Natural killer cell (primary cell): Measurements from ENCODE around the gene INPP4B. TPM values are rescaled to one million over a fixed set of nuclear protein-coding genes. Genes with fewer than 3 reads are reported as not detected.

ENCODE experiments used
- ATAC-seq, 3 donors: fragments of 150-1000 bp in 2 of 3; fragments of 200-7000 bp in 1 of 3; cut with Tn5 transposase; 1 replicate in 1 of 3; 2 replicates in 2 of 3; pipeline ENCODE4 v1.10.0; 2021; ENCODE audit warnings: mild to moderate bottlenecking in 2 of 3, moderate library complexity in 2 of 3
- DNase-seq, 2 donors: peaks; one replicate each; pipeline versions ENCODE4 v3.0.0 to v3.0.0-alpha.2; 2013 to 2021; ENCODE audit warnings: mixed read lengths in 1 of 2
- H3K27ac ChIP-seq: one replicate; pipeline ENCODE4 v1.5.1; 2013; ENCODE audit warnings: mild to moderate bottlenecking, low read length
- H3K27me3 ChIP-seq: one replicate; pipeline ENCODE4 v1.6.1; 2013; ENCODE audit warnings: low read length; ENCODE audit not compliant: control insufficient read depth, insufficient read depth
- H3K36me3 ChIP-seq: one replicate; pipeline ENCODE4 v1.6.1; 2013; ENCODE audit warnings: low read length; ENCODE audit not compliant: control insufficient read depth, insufficient read depth
- H3K4me1 ChIP-seq: one replicate; pipeline ENCODE4 v1.6.1; 2013; ENCODE audit warnings: low read length; ENCODE audit not compliant: control insufficient read depth, insufficient read depth
- H3K4me3 ChIP-seq: one replicate; pipeline ENCODE4 v1.5.1; 2013; ENCODE audit warnings: low read length
- H3K9me3 ChIP-seq: one replicate; pipeline ENCODE4 v1.6.1; 2013; ENCODE audit warnings: low read length; ENCODE audit not compliant: control insufficient read depth, insufficient read depth
- H3K27ac Mint-ChIP-seq, 2 donors: one replicate each; pipeline ENCODE4 v1.8.0; 2022; ENCODE audit warnings: mild to moderate bottlenecking in 2 of 2, mixed read lengths in 2 of 2, moderate library complexity in 1 of 2
- H3K27me3 Mint-ChIP-seq, 2 donors: one replicate each; pipeline ENCODE4 v1.8.0; 2022; ENCODE audit warnings: low read depth in 2 of 2, mixed read lengths in 2 of 2
- H3K36me3 Mint-ChIP-seq: one replicate; pipeline ENCODE4 v1.8.0; 2022; ENCODE audit warnings: mixed read lengths
- H3K4me1 Mint-ChIP-seq, 2 donors: one replicate each; pipeline ENCODE4 v1.8.0; 2022; ENCODE audit warnings: mixed read lengths in 2 of 2
- H3K4me3 Mint-ChIP-seq: one replicate; pipeline ENCODE4 v1.8.0; 2022; ENCODE audit warnings: mild to moderate bottlenecking, moderate library complexity, mixed read lengths
- H3K9me3 Mint-ChIP-seq, 2 donors: one replicate each; pipeline ENCODE4 v1.8.0; 2022; ENCODE audit warnings: mixed read lengths in 2 of 2
- CTCF ChIP-seq: fragments of 200-600 bp; IDR thresholded peaks from one replicate; pipeline ENCODE4 v1.8.0; 2022; ENCODE audit warnings: antibody characterized with exemption
- WGBS: methylation state at CpG from one replicate; pipeline ENCODE4 v1.1.7; 2013; ENCODE audit warnings: missing lambda C conversion rate; ENCODE audit not compliant: insufficient coverage; 5-methylcytosine and 5-hydroxymethylcytosine counted together
- intact Hi-C: fragments of 100-400 bp; cut with micrococcal nuclease; formaldehyde crosslinking; loops from one replicate; pipeline ENCODE4 v1.14.2; 2022
- total RNA-seq, 4 donors: library from RNA; stranded (reverse); fragments of 120-200 nt in 1 of 4; gene quantifications; one replicate each; pipeline versions ENCODE4 v1.2.3 to v1.2.4, GENCODE V29; 2013 to 2022

Gene INPP4B
- total RNA-seq, 3 donors from 2014 or later (not counting 1 experiment from before 2014, with no cell fraction given), result 2.4 to 6.2 (median 4.5) TPM

DNA sequence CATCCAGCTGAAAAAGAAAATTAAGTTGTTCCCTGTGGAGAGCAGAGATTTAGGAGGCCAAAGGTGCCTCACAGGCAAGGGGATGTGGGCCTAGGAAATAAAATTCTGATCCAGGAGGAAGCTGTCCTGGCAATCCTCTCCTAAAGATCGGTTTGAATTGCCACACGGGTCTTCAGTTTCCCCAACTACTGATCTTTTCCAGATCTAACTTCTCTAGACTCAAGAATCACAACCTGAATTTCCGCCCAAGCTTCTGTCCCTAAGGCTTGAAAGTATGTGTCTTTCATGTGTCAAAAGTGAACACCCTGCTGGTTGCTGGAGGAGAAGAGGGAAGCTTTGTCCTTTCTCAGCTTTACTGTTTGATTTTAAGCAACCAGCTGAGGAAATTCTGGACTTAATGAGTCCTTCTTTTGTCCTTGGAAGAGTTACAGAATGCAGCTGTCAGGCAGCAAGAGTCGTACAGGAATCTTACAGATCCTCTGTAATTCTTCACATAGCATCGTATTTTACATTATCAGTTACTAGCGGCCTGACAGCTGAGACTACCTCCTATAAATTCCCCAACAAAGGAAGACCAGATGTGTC lies 93.8 kb downstream of the INPP4B start:
- Mint-ChIP-seq H3K27ac (no peak overlapping the region), H3K4me1 (no peaks in the 10 kb centered on the region), H3K27me3 (no peaks in the 10 kb centered on the region), H3K36me3 (no peaks in the 10 kb centered on the region), H3K9me3 (peaks cover 0 to 2% of the 10 kb centered on the region in 2 donors), H3K4me3 (no peak overlapping the region)
- ATAC-seq (no peak), DNase-seq (no peak)
- H3K4me3 ChIP-seq, result no peak overlapping the region
- intact Hi-C loops, result no loop called here
- no peaks in the 10 kb centered on the region for H3K9me3 ChIP-seq
- H3K27ac ChIP-seq, result no peak overlapping the region
- no peaks in the 10 kb centered on the region for H3K27me3 ChIP-seq
- H3K36me3 ChIP-seq, result no peaks in the 10 kb centered on the region
- 93% methylated on average over 6 of the region's 6 CpGs for WGBS
- no peak for TF ChIP-seq CTCF
- H3K4me1 ChIP-seq, result no peaks in the 10 kb centered on the region

GRCh38 chr4:142743121-142743825 lies 102.8 kb downstream of the INPP4B start:
- Histone ChIP-seq H3K27me3 (no peaks in the 10 kb centered on the region), H3K27ac (no peak overlapping the region), H3K4me3 (no peak overlapping the region), H3K4me1 (no peaks in the 10 kb centered on the region), H3K9me3 (no peaks in the 10 kb centered on the region), H3K36me3 (no peaks in the 10 kb centered on the region)
- TF ChIP-seq CTCF, result no peak
- Mint-ChIP-seq H3K9me3 (peaks cover 11 to 18% of the 10 kb centered on the region in 2 donors), H3K4me1 (no peaks in the 10 kb centered on the region), H3K27ac (no peak overlapping the region), H3K36me3 (no peaks in the 10 kb centered on the region), H3K4me3 (no peak overlapping the region), H3K27me3 (no peaks in the 10 kb centered on the region)
- ATAC-seq (no peak), DNase-seq (no peak)
- intact Hi-C loops, result no loop called here

DNA sequence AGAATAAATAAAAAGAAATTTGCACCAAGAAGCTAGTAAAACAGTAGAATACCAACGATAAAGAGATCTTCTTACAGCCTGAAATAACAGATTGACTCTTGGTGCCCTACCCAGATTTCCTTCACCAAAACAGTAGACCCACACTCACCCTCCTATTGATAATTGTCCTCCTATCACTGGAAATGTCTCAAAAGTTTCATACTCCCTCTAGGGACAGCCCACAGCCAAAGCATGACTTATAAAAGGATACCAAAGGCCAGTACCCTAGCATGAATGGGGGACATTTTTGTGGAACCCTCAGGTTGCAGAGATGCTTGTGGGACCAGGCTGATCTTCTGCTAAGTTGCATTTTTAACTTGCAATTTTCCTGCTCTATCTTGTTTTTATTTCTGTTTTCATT lies 104.1 kb downstream of the INPP4B start:
- no peak for DNase-seq
- H3K27me3 Mint-ChIP-seq, result no peaks in the 10 kb centered on the region
- no peak overlapping the region for H3K4me3 ChIP-seq
- intact Hi-C loops, result no loop called here
- peaks cover 11 to 18% of the 10 kb centered on the region in 2 donors for H3K9me3 Mint-ChIP-seq
- no peak overlapping the region for H3K27ac ChIP-seq
- no peaks in the 10 kb centered on the region for H3K36me3 ChIP-seq
- no peak overlapping the region for H3K4me3 Mint-ChIP-seq
- H3K36me3 Mint-ChIP-seq, result no peaks in the 10 kb centered on the region
- H3K27me3 ChIP-seq, result no peaks in the 10 kb centered on the region
- no peaks in the 10 kb centered on the region for H3K4me1 Mint-ChIP-seq
- H3K27ac Mint-ChIP-seq, result no peak overlapping the region
- no peaks in the 10 kb centered on the region for H3K9me3 ChIP-seq
- 88% methylated on average over 1 of the region's 1 CpG for WGBS
- no peak for TF ChIP-seq CTCF
- no peak for ATAC-seq
- H3K4me1 ChIP-seq, result no peaks in the 10 kb centered on the region

DNA sequence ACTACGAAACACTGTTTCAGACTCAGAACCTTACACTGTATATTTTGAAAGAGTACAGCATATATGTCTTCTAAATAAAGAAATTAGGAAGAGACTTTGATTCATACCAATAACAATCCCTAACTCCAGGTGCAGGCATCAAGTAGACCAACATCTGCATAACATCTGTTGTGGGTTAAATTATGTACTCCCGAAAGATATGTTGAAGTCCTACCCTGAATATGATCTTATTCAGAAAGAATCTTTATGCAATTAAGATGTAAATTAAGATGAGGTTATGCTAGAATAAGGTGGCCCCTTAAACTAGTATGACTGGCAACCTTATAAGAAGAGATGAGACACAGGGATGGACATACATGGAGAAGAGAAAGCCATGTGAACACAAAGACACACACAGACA lies 117.9 kb downstream of the INPP4B start:
- no peak overlapping the region for H3K27ac Mint-ChIP-seq
- Histone ChIP-seq H3K4me1 (no peaks in the 10 kb centered on the region), H3K9me3 (no peaks in the 10 kb centered on the region), H3K27me3 (no peaks in the 10 kb centered on the region), H3K4me3 (no peak overlapping the region), H3K27ac (no peak overlapping the region), H3K36me3 (no peaks in the 10 kb centered on the region)
- H3K4me3 Mint-ChIP-seq, result no peak overlapping the region
- no peaks in the 10 kb centered on the region for H3K27me3 Mint-ChIP-seq
- DNase-seq (no peak), ATAC-seq (no peak)
- no peaks in the 10 kb centered on the region for H3K36me3 Mint-ChIP-seq
- TF ChIP-seq CTCF, result no peak
- WGBS, result no CpG with 5 or more reads among the region's 2 CpGs
- intact Hi-C loops, result no loop called here
- H3K9me3 Mint-ChIP-seq, result no peaks in the 10 kb centered on the region
- no peaks in the 10 kb centered on the region for H3K4me1 Mint-ChIP-seq
